NCI-H2227 (cell line): Measurements from ENCODE around the gene IL9.
"Not testable (repeated sequence)": the region's sequence is repeated elsewhere in the genome, so short reads cannot be mapped to it uniquely, and the experiment has no call there.

Experiments
- DNase-seq: peaks from one replicate; lab custom pipeline; 2025; ENCODE audit not compliant: unreplicated experiment; lab: John Stamatoyannopoulos, UW

IL9 gene

DNA sequence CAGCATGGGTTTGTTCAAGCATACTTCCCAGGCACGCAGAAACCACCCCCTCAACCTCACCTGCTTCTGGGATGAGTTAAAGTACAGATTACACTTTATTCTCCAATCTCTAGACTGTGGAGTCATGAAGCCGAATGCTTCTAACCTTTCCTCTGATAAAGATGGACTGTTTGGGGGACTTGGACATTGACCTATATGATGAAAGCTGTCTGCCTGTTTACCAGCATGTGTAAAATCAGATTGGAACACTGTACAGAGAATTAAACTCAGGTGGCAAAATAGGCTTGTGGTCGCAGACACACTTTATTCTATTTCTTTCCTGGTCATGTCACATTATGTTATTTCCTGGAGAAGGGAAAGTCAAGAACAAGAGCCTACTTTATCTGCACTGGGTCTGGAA is 25.7 kb downstream of the IL9 start:
- no peak for DNase-seq

DNA sequence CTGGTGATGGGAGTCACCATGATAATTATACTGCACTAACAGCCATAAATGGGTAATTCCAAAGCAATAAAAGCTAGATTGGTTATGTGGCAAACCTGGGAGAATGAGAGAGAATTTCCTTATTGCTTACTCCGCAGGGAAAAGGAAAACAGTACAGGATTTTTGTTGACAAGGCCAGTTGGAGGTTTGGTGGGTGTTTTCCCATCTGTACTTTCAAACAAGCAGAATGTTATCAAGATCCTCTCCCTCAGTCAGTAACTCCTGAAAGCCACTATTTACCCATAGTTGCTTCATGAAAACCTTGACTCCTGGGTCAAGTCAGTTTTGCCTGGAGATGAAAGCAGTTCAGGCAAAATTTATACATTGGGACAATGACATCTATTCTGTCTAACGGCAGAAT is 26.4 kb downstream of the IL9 start:
- DNase-seq = no peak

DNA sequence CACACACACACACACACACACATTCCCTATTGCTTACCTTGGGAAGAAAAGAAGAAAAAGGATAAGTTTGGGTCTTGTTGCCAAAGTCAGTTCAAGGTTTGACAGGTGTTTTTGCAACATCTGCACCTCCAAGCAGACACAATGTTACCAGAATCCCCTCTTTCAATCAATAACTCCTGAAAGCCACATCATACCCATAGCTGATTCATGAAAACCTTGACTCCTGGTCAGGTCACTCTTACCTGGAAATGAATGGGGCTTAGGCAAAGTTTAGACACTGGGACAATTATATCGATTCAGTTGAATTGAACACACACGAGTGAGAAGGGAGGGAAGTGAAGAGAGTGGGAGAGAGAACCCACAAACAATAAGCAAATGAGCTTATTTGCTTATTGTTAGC is 27.0 kb downstream of the IL9 start:
- DNase-seq = no peak

DNA sequence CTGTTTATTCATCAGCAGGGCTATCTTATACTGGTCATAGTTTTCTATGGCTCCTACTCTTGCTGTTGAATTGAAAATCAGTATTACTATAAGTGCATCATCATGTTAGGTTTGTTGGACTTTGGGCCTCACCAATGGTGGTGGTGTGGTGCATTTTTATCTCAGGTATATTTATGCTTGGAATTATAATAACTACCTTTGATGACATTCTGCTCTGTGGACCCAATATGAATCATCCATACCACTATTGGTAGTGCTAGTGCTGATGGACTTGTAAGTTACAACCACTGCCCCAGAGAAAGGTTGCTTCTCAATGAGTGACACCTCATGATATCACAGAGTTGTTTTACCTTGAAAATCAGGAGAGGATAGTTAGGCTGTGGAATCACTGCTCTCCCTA is 28.0 kb downstream of the IL9 start:
- no peak for DNase-seq

DNA sequence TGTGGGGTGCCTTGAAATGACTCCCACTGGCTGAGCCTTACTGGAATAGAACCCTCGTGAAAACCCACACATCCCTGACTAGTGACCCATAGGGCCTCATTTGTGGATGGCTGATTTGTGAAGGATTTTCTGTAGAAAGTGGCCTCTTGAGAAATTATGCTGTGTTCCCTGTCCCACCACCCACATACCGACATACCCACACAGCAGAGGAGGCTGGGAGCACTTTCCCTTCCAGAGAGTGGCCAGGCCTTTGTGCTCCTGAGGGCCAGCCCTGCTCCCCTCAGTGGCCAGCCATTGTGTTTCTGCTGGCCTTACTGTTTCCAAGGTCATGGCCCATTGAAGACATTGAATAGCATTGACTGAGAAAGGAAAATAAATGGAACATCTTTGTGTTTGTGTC is 29.6 kb downstream of the IL9 start:
- DNase-seq = no peak

DNA sequence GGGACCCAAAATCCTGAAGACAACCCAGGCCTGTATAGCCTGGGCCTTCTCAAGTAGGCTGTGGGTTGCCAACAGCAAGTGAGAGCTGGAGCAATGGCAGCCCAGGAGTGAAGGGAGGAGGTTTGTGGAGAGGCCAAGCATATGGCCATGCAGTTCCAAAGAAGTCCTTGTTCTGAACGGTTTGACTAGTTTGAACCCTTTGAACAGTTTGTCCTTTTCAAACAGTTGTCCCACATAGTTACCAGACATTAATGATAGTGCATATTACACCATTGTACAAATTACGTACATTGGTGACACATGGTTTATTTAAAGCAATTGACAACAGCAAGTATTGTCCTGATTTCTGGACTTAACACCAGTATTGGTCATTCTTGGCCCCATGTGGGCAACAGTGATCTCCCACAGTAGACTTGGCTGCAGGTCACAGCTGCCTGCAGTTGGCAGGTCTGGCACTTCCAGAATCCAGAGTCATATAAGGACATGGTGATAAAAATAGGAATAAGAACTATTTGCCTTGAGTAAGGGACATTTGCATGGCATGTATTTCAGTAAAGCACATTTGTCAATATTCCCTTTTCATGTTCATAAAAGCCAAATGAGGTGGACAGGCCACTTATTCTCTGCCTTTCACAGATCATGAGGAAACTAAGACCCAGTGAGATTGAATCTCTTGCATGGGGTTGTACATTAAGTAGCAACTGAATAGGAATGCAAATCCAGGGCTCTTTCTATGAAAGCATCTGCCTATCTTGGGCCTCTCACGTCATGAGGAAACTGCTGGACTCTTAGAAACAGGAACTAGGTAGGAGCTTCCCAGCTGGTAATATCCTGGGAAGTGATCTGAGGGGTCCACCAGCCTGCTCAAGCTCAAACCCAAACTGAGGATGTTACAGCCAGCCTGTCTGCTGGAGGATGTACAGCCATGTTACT is 30.9 kb downstream of the IL9 start:
- DNase-seq = no peak

DNA sequence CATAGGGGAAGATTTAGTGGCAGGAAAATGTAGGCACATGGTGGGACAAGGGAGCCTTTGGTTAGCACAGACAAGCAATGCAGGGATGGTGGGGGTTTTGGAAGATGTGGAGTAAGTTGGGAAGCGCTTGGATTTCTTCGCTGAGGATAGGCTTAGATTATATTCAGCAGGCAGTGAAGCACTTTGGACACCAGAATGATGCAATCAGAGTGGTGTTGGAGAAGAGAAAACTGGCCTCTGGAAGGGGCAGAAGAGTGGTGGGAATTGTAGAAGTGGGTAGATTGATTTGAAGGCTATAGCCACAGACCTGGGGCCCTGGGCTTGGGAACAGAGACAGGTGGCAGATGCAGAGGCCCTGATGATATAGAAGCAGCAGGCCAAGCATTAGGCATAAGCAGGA is 32.9 kb downstream of the IL9 start:
- no peak for DNase-seq

DNA sequence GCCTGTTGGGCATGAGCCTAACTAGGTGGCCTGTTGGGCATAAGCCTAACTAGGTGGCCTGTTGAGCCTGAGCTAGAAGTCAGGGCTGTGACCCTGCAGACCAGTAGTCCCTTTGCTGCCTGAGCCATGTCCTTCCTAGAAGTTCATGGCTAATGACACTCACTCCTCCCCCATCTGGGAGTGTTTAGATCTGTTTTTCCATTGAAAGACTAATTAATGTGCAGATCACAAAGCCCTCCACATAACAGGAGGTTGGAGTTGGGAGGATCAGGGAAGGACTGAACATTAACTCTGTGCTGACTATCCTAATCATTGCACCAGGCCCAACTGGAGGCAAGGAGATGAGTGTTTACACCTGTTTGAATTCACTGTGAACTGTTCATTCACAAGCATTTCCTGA is 33.6 kb downstream of the IL9 start:
- DNase-seq = no peak

DNA sequence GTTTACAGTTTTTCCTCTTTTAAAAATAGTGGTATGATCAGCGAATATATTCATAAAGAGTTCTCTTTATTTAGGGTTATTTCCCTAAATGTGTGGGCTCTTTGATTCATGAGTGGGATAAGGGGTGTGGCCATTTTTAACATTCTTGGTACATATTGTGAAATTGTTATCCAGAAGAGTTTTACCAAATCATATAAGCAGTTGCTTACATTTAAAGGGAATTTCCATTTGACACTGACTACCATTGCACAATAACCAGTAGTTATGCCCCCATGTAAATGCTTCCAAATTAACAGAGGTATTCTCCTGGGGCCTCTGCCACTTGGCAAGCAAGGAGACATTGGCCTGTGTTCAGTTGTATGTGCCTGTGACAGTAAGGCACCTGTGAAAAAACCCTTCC is 34.0 kb downstream of the IL9 start:
- DNase-seq = no peak

DNA sequence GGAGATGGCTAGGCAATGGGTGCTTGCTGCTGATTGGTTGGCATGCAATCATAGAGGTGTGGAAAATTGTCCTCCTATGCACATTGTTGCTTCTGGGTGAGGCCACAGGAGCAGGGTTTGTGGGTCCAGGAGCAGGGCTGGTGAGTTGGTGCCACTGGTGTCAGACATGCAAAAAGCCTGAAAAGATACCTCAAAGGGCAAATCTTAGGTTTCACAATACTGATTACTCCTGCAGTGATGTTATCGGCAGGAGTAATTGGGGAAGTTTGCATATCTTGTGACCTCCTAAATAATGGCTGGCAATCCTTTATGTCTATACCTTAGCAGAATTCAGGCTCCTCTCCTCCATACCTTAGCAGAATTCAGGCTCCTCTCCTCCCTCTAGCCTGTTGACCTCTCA is 36.0 kb downstream of the IL9 start:
- no peak for DNase-seq

DNA sequence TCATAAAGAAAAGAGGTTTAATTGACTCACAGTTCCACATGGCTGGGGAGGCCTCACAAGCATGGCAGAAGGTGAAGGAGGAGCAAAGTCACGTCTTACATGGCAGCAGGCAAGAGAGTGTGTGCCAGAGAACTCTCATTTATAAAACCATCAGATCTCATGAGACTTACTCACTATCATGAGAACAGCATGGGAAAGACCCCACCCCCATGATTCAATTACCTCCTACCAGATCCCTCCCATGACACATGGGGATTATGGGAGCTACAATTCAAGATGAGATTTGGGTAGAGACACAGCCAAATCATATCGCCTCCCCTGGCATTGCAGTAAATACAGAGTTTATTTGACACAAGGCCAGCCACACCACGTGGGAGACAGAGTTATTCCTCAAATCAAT is 36.5 kb downstream of the IL9 start:
- DNase-seq = not testable (repeated sequence)

DNA sequence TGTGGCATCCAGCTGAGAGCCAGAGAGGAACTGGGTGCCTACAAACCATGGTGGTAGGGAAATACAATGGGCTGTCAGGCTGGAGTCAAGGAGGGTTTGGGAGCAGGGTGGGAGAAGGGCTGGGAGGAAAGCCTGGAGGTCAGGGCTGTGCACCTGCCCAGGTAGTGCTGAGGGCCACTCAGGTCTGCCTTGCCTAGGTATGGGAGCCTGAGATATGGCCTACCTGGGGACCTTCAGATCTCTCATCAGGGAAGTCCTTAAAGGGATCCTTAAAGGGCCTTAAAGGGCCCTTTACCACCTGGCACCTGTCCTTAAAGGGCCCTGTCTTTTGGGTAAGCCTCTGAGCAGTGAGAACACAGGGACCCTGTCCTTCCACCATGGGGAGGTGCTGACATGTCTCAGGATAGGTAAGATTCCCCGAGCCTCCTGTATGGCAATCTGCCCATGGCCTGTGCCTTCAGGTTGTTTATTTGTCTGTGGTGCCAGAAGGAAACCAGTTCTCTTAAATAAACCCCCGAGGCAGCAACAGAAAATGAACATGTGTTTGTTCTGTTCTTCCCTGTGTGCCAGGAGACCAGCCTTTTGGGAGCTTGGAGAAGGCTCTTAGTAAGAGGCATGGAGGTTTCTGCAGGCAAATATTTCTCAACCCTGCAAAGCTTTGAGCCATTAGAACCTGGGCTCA is 37.9 kb downstream of the IL9 start:
- DNase-seq = no peak

DNA sequence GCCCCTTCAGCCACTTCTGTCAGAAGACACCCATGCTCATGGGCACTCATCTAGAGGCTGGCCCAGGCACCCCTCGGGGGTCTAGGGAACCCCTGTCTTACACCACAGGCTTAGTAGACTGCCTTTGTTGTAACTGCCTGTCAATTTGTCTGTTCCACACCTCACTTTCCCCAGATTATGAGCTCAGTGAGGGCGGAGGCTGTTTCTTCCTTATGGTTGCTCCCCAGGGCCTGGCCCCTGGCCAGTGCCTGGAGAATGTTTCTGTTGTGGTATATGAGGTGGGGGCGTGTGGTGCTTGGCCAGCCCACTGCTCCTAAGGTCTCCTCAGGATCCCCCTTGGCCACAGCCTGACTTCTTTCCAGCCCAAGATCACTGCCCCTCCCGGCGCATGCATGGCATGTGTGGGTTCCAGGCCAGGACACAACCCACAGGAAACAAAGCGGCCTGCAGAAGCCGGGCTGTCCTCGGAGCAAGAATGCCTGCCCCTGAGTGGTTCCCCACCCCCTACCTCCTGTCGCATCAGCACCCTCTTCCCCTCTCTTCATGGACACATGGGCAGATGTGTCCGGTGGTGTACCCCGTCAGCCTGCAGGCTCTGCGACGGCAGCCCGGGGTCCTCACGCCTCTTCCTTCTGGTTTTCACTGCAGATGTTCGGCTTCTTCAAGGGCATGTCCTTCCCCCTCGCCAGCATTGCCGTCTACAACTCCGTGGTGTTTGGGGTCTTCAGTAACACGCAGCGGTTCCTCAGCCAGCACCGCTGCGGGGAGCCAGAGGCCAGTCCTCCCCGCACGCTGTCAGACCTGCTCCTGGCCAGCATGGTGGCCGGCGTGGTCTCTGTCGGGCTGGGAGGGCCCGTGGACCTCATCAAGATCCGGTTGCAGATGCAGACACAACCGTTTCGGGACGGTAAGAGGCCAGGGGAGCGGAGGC is 43.5 kb downstream of the IL9 start:
- no peak for DNase-seq

DNA sequence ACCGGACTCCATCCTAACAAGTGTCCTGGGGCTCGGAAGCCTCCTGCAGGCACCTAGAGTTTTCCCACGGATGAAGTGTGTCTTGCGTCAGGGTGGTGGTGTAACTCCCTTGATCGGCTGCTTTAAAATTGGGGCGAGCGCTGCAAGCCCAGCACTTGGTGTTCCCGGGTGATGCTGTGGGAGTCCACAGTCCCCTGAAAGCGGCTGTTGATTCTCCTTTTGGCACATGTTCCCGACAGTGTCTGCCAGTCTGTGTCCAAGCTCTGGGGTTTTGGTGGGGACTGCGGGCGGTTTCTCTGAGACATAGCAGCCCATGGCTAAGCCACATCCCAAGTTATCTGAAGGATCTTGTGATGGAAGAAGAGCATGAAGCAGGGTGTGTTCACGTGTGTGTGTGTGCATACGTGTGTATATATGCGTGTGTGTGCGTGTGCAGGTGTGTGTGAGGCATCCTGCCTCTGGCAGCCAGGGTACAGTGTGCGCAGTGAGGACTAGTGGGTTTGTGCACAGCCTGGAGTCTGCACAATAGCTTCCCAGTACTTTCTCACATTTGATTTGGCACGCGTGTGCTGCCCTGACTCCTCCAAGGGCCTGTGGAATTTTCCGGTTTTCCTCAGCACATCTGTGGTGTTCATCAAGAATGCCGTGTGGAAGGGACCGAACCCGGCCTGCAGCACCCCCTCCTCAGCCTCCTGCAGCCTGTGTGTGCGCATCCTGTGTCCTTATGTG is 44.3 kb downstream of the IL9 start:
- no peak for DNase-seq

DNA sequence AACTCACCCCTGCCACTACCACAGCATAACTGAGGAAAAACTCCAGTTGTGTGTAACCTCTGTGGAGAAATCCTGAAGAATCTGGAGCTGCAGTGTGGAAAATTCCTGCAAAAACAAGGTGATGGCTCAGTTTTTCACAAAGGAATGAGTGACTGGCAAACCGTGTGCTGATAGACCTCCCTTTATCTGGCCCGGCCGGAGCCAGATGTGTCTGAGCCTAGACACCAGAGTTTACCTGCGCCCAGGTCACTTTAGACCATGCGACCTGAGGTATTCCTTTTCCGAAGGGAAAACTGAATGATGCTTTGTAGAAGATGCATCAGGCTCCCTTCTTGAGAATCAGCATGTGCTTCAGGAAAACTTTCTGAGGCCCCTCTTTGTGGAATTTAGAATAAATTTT is 45.0 kb downstream of the IL9 start:
- DNase-seq = no peak

DNA sequence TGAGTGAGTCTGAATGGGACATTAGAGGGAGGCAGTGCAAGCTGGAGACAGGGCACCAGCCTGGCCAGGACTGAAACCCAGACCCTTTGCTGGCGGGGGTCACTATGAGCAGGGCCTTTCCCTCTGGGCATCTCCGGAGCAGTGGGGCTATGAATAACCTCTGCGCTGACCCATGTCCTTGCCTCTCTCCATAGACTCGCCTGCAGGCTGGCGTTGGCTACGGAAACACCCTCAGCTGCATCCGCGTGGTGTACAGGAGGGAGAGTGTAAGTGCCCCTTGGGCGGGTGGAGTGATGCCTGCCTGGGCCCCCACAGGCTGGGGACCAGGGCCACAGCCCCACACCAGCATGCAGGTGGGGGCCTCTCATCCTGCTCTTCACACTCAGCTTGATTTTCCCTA is 45.4 kb downstream of the IL9 start:
- DNase-seq = no peak

DNA sequence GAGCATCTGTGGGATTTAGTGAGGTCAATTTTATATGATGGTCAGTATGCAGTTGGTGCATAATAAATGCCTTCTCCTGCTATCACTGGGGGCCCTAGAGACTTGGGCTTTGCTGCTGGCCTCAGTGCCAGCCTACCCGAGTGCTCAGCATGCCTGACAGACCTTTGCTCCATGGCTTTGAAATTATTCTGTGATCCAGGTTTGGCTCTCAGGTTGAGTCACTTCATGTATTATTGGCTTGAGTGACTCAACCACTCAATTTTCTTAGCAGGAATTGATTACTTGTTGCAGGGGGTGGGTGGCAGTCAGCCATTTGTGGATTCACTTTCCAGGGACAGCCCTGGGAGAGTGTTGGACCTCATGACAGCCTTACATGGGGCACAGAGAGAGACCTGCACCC is 47.7 kb downstream of the IL9 start:
- DNase-seq = no peak

DNA sequence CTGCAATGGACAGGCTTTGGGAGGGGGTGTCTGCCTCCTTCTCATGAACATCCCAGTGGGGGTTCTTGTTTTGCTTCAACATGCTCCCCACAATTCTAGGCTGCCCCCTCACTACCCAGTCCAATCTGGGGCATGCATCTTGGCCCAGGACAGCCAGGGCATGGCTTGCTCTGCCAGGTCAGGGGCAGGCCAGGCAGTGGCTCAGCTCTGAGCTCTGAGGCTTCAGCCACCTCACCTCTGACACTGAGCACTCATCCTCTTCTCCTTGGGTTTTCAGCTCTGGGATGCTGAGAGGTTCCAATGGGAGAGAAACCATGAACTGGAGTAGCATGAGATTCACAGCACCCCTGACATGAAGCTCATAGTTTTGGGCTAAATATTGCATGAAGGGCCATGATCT is 49.3 kb downstream of the IL9 start:
- no peak for DNase-seq

DNA sequence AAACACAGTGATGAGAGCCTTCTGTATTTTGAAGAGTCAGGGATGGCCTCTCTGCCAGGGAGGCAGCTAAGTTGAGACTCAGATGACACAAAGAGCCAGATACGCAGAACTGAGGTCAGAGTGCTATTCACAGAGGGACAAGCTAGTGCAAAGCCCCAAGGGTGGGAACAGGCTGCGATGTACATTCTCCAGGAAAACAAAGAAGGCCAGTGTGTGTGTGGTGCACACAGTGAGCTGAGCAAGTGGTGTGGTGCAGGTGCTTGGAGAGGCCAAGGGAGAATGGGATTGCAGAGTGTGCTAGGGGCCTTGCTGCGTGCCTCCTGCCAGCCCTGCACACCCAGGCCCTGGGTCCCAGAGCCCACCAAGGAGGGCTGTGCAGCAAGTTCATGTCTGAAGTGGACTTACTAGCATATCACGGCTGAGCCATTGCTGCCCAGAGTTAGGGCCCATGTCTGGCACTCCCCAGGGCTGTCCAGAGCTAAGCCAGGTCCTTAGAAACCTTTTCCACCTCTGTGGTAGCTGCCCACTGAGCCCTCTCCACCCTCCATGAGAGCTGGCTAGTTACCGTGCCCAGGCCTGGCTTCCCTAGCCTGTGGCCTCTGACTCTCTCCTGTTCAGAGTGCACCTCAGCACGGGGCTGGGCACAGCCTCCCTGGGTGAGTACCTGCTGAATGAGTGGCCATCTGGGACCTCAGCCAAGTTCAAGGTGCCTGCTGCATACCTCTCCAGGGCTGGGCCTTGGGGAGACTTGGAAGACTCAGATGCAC is 51.9 kb downstream of the IL9 start:
- DNase-seq = no peak

DNA sequence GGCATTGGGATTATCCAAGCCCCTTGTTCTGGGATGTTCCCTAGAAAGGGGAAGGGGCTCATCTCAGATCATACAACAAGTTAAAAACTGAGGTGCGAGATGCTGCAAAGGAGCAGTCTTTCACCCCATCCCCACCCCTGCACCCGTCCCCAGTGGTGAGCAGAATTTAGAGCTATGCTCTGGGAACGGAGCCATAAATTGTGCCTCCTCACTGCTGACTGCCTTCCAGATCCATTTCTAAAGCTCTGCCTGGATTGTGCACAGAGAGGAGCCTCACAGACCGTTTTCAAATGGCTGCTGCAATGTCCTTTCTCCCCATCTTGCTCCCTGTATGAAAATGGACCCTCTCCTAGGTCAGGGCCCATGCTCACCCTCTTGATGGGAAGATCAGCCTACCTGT is 52.9 kb downstream of the IL9 start:
- no peak for DNase-seq
